Mucosa of rectum (tissue), 2 donors: ENCODE data around the gene NUAK2.

Experiments
- H3K27ac ChIP-seq, 2 donors: one replicate each; pipeline ENCODE4 v1.7.0; 2013; ENCODE audit warnings: inconsistent platforms in 2 of 2, low read depth in 2 of 2, low read length in 2 of 2
- H3K27me3 ChIP-seq, 2 donors: one replicate each; pipeline ENCODE4 v1.7.0; 2013; ENCODE audit warnings: low read length in 2 of 2; ENCODE audit not compliant: control insufficient read depth in 2 of 2, insufficient read depth in 2 of 2
- H3K36me3 ChIP-seq, 2 donors: one replicate each; pipeline ENCODE4 v1.7.0; 2013; ENCODE audit warnings: low read length in 2 of 2; ENCODE audit not compliant: control insufficient read depth in 2 of 2, insufficient read depth in 2 of 2
- H3K4me1 ChIP-seq, 2 donors: one replicate each; pipeline ENCODE4 v1.7.0; 2013; ENCODE audit warnings: low read length in 2 of 2, mild to moderate bottlenecking in 1 of 2; ENCODE audit not compliant: control insufficient read depth in 2 of 2, insufficient read depth in 2 of 2
- H3K4me3 ChIP-seq, 2 donors: one replicate each; pipeline ENCODE4 v1.7.0; 2013; ENCODE audit warnings: low read length in 2 of 2
- H3K9ac ChIP-seq, 2 donors: one replicate each; pipeline ENCODE4 v1.7.0; 2013; ENCODE audit warnings: low read length in 2 of 2, low read depth in 1 of 2, mild to moderate bottlenecking in 1 of 2
- H3K9me3 ChIP-seq, 2 donors: one replicate each; pipeline ENCODE4 v1.7.0; 2013; ENCODE audit warnings: low read length in 2 of 2; ENCODE audit not compliant: control insufficient read depth in 2 of 2
- donor health status: healthy.
- donor health status: Normal muscosa, but diverticular disease.

Gene NUAK2

GRCh38 chr1:205266611-205267305 is 54.8 kb downstream of the NUAK2 start:
- H3K27ac ChIP-seq: no peak overlapping the region
- H3K9me3 ChIP-seq: no peaks in the 10 kb centered on the region
- no peaks in the 10 kb centered on the region for H3K27me3 ChIP-seq
- H3K4me1 ChIP-seq: peaks cover 2 to 10% of the 10 kb centered on the region in 2 donors
- H3K4me3 ChIP-seq: no peak overlapping the region
- no peak overlapping the region for H3K9ac ChIP-seq
- no peaks in the 10 kb centered on the region for H3K36me3 ChIP-seq

GRCh38 chr1:205263580-205264190 is 57.9 kb downstream of the NUAK2 start:
- no peak overlapping the region for H3K9ac ChIP-seq
- peaks cover 5 to 10% of the 10 kb centered on the region in 2 donors for H3K4me1 ChIP-seq

GRCh38 chr1:205262731-205263171 is 58.8 kb downstream of the NUAK2 start:
- H3K4me1 ChIP-seq: peaks cover 5 to 10% of the 10 kb centered on the region in 2 donors
- H3K27ac ChIP-seq: no peak overlapping the region
- no peaks in the 10 kb centered on the region for H3K27me3 ChIP-seq

More at GRCh38 chr1:205263580-205264190, 57.9 kb downstream of the NUAK2 start:
- Histone ChIP-seq H3K27ac (no peak overlapping the region), H3K9me3 (no peaks in the 10 kb centered on the region), H3K4me3 (no peak overlapping the region), H3K27me3 (no peaks in the 10 kb centered on the region), H3K36me3 (no peaks in the 10 kb centered on the region)

GRCh38 chr1:205261946-205262691 is 59.4 kb downstream of the NUAK2 start:
- Histone ChIP-seq H3K4me1 (peaks cover 3 to 5% of the 10 kb centered on the region in 2 donors), H3K9ac (no peak overlapping the region), H3K36me3 (no peaks in the 10 kb centered on the region), H3K4me3 (no peak overlapping the region), H3K9me3 (no peaks in the 10 kb centered on the region), H3K27me3 (no peaks in the 10 kb centered on the region), H3K27ac (no peak overlapping the region)

More at GRCh38 chr1:205262731-205263171, 58.8 kb downstream of the NUAK2 start:
- H3K9me3 ChIP-seq: no peaks in the 10 kb centered on the region
- H3K4me3 ChIP-seq: no peak overlapping the region
- no peak overlapping the region for H3K9ac ChIP-seq
- no peaks in the 10 kb centered on the region for H3K36me3 ChIP-seq

- Histone ChIP-seq H3K4me3 (no peak overlapping the region), H3K27me3 (no peaks in the 10 kb centered on the region), H3K9ac (no peak overlapping the region), H3K9me3 (no peaks in the 10 kb centered on the region), H3K36me3 (no peaks in the 10 kb centered on the region), H3K27ac (no peak overlapping the region), H3K4me1 (peaks cover 0 to 3% of the 10 kb centered on the region in 2 donors)
Observed at GRCh38 chr1:205260948-205261732, 60.4 kb downstream of the NUAK2 start.

- Histone ChIP-seq H3K27ac (no peak overlapping the region), H3K27me3 (no peaks in the 10 kb centered on the region), H3K4me1 (peaks cover 0 to 3% of the 10 kb centered on the region in 2 donors), H3K36me3 (no peaks in the 10 kb centered on the region), H3K9ac (no peak overlapping the region), H3K4me3 (no peak overlapping the region), H3K9me3 (no peaks in the 10 kb centered on the region)
Observed at GRCh38 chr1:205259998-205260397, 61.5 kb downstream of the NUAK2 start.

GRCh38 chr1:205259324-205259832 is 62.2 kb downstream of the NUAK2 start:
- H3K9me3 ChIP-seq: no peaks in the 10 kb centered on the region
- H3K27ac ChIP-seq: no peak overlapping the region
- H3K4me3 ChIP-seq: no peak overlapping the region
- peaks cover 0 to 3% of the 10 kb centered on the region in 2 donors for H3K4me1 ChIP-seq
- no peak overlapping the region for H3K9ac ChIP-seq
- H3K27me3 ChIP-seq: no peaks in the 10 kb centered on the region
- H3K36me3 ChIP-seq: no peaks in the 10 kb centered on the region

GRCh38 chr1:205258719-205259118 is 62.8 kb downstream of the NUAK2 start:
- Histone ChIP-seq H3K27me3 (no peaks in the 10 kb centered on the region), H3K4me1 (peaks cover 0 to 3% of the 10 kb centered on the region in 2 donors), H3K36me3 (no peaks in the 10 kb centered on the region), H3K9ac (no peak overlapping the region), H3K4me3 (no peak overlapping the region), H3K27ac (no peak overlapping the region), H3K9me3 (no peaks in the 10 kb centered on the region)

GRCh38 chr1:205258261-205258691 is 63.3 kb downstream of the NUAK2 start:
- Histone ChIP-seq H3K27ac (no peak overlapping the region), H3K4me1 (peaks cover 0 to 3% of the 10 kb centered on the region in 2 donors), H3K27me3 (no peaks in the 10 kb centered on the region), H3K9me3 (no peaks in the 10 kb centered on the region), H3K4me3 (no peak overlapping the region), H3K9ac (no peak overlapping the region), H3K36me3 (no peaks in the 10 kb centered on the region)
